Neuronal stem cell (in vitro differentiated cells): ENCODE data around the gene AVEN.

ENCODE experiments used
- DNase-seq: peaks from one replicate; pipeline ENCODE4 v3.0.0-alpha.2; 2013; ENCODE audit warnings: low spot score
- H2AFZ ChIP-seq: one replicate; pipeline ENCODE4 v1.6.1; 2013; ENCODE audit warnings: mild to moderate bottlenecking, low read length, inconsistent platforms
- H2AK5ac ChIP-seq: 2 replicates; pipeline ENCODE4 v1.6.1; 2013; ENCODE audit warnings: low read depth, mild to moderate bottlenecking, inconsistent platforms, low read length, moderate library complexity, mixed read lengths
- H2BK120ac ChIP-seq: 2 replicates; pipeline ENCODE4 v1.6.1; 2013; ENCODE audit warnings: low read depth, mild to moderate bottlenecking, inconsistent platforms, low read length, moderate library complexity, mixed read lengths
- H2BK12ac ChIP-seq: one replicate; pipeline ENCODE4 v1.6.1; 2013; ENCODE audit warnings: low read length, inconsistent platforms
- H2BK15ac ChIP-seq: 2 replicates; pipeline ENCODE4 v1.6.1; 2013; ENCODE audit warnings: mild to moderate bottlenecking, low read length, inconsistent platforms, mixed read lengths
- H2BK5ac ChIP-seq: one replicate; pipeline ENCODE4 v1.6.1; 2013; ENCODE audit warnings: inconsistent platforms, mild to moderate bottlenecking, low read length, moderate library complexity
- H3K14ac ChIP-seq: one replicate; pipeline ENCODE4 v1.6.1; 2013; ENCODE audit warnings: low read length, inconsistent platforms
- H3K18ac ChIP-seq: 2 replicates; pipeline ENCODE4 v1.6.1; 2013; ENCODE audit warnings: low read length, inconsistent platforms
- H3K23ac ChIP-seq: 2 replicates; pipeline ENCODE4 v1.6.1; 2013; ENCODE audit warnings: low read depth, mild to moderate bottlenecking, mixed read lengths, low read length, inconsistent platforms; ENCODE audit not compliant: poor library complexity
- H3K27ac ChIP-seq: replicated peaks from 3 replicates; pipeline ENCODE4 v1.5.1; 2013; ENCODE audit warnings: low read length, inconsistent platforms
- H3K27me3 ChIP-seq, 3 experiments: 2 replicates each; pipeline ENCODE4 v1.6.1; 2013; ENCODE audit warnings: low read length in 3 of 3, mild to moderate bottlenecking in 2 of 3, inconsistent platforms in 1 of 3, low read depth in 1 of 3, mixed read lengths in 1 of 3, moderate library complexity in 1 of 3; ENCODE audit not compliant: control insufficient read depth in 3 of 3, insufficient read depth in 3 of 3
- H3K36me3 ChIP-seq, 2 donors: replicated peaks in 1 of 2; 2 replicates each; pipeline ENCODE4 v1.6.1; 2013; ENCODE audit warnings: low read length in 2 of 2; ENCODE audit not compliant: control insufficient read depth in 2 of 2, insufficient read depth in 2 of 2
- H3K4ac ChIP-seq: 2 replicates; pipeline ENCODE4 v1.6.1; 2013; ENCODE audit warnings: inconsistent platforms, mild to moderate bottlenecking, low read length, moderate library complexity
- H3K4me1 ChIP-seq, 2 donors: 1 replicate in 1 of 2; 2 replicates in 1 of 2; pipeline ENCODE4 v1.6.1; 2013; ENCODE audit warnings: low read length in 2 of 2, low read depth in 1 of 2; ENCODE audit not compliant: control insufficient read depth in 2 of 2, insufficient read depth in 1 of 2
- H3K4me2 ChIP-seq: one replicate; pipeline ENCODE4 v1.6.1; 2013; ENCODE audit warnings: mild to moderate bottlenecking, low read length, inconsistent platforms; ENCODE audit not compliant: insufficient read depth, poor library complexity, severe bottlenecking
- H3K4me3 ChIP-seq, 2 donors: 2 replicates each; pipeline ENCODE4 v1.5.1; 2013; ENCODE audit warnings: low read length in 2 of 2, mild to moderate bottlenecking in 2 of 2, inconsistent platforms in 1 of 2, moderate library complexity in 1 of 2
- H3K79me1 ChIP-seq: one replicate; pipeline ENCODE4 v1.6.1; 2013; ENCODE audit warnings: low read depth, mild to moderate bottlenecking, inconsistent platforms, low read length, moderate library complexity
- H3K9ac ChIP-seq: one replicate; pipeline ENCODE4 v1.6.1; 2013; ENCODE audit warnings: mild to moderate bottlenecking, low read depth, low read length, inconsistent platforms; ENCODE audit not compliant: poor library complexity
- H3K9me3 ChIP-seq, 2 donors: replicated peaks in 1 of 2; 2 replicates each; pipeline versions ENCODE3 to v1.6.1; 2013; ENCODE audit warnings: low read length in 2 of 2, mild to moderate bottlenecking in 2 of 2, inconsistent platforms in 1 of 2, low read depth in 1 of 2, mixed read lengths in 1 of 2, moderate library complexity in 1 of 2; ENCODE audit not compliant: control insufficient read depth in 2 of 2, insufficient read depth in 1 of 2
- H4K8ac ChIP-seq: one replicate; pipeline ENCODE4 v1.6.1; 2013; ENCODE audit warnings: low read depth, mild to moderate bottlenecking, inconsistent platforms, low read length, moderate library complexity
- H4K91ac ChIP-seq: one replicate; pipeline ENCODE4 v1.6.1; 2013; ENCODE audit warnings: low read length, low read depth, mild to moderate bottlenecking, inconsistent platforms; ENCODE audit not compliant: poor library complexity
- WGBS, 2 donors: extraction: QIAGEN DNeasy Blood & Tissue Kit; methylation state at CpG; one replicate each; pipeline ENCODE4 v1.1.7; 2013; ENCODE audit warnings: missing lambda C conversion rate in 2 of 2, mixed read lengths in 1 of 2; ENCODE audit not compliant: insufficient read length in 2 of 2, insufficient replicate concordance in 1 of 2; ENCODE audit errors: extremely low coverage in 2 of 2; 5-methylcytosine and 5-hydroxymethylcytosine counted together

AVEN gene

GRCh38 chr15:34027606-34028005 is 11.4 kb downstream of the AVEN start:
- Histone ChIP-seq H2BK120ac (no peak overlapping the region), H3K23ac (no peak overlapping the region)

GRCh38 chr15:34025252-34025651 is 13.8 kb downstream of the AVEN start:
- H3K27ac ChIP-seq: no peak overlapping the region
- H2BK12ac ChIP-seq: no peak overlapping the region
- H3K4me3 ChIP-seq: no peak overlapping the region
- no peak overlapping the region for H3K4ac ChIP-seq
- no peaks in the 10 kb centered on the region for H3K79me1 ChIP-seq
- peaks cover 4 to 16% of the 10 kb centered on the region in 2 donors for H3K9me3 ChIP-seq
- DNase-seq: no peak
- no peak overlapping the region for H2BK5ac ChIP-seq
- no CpG with 5 or more reads among the region's 3 CpGs for WGBS, 2 donors
- no peaks in the 10 kb centered on the region for H3K27me3 ChIP-seq
- no peak overlapping the region for H4K8ac ChIP-seq
- no peaks in the 10 kb centered on the region for H3K4me1 ChIP-seq
- no peak overlapping the region for H3K9ac ChIP-seq
- no peak overlapping the region for H3K23ac ChIP-seq
- H3K36me3 ChIP-seq: peaks cover 0 to 2% of the 10 kb centered on the region in 2 donors
- H2BK120ac ChIP-seq: no peak overlapping the region
- H2BK15ac ChIP-seq: no peak overlapping the region
- no peak overlapping the region for H3K14ac ChIP-seq
- no peak overlapping the region for H4K91ac ChIP-seq
- H3K4me2 ChIP-seq: no peak overlapping the region
- no peak overlapping the region for H2AK5ac ChIP-seq
- H3K18ac ChIP-seq: no peak overlapping the region
- H2AFZ ChIP-seq: no peak overlapping the region

More at GRCh38 chr15:34027606-34028005, 11.4 kb downstream of the AVEN start:
- H2AK5ac ChIP-seq: no peak overlapping the region
- peaks cover 4 to 16% of the 10 kb centered on the region in 2 donors for H3K9me3 ChIP-seq
- H3K27ac ChIP-seq: no peak overlapping the region
- no peak overlapping the region for H2BK12ac ChIP-seq
- no peak for DNase-seq
- no peak overlapping the region for H2AFZ ChIP-seq
- no CpG with 5 or more reads among the region's 3 CpGs for WGBS, 2 donors
- H3K27me3 ChIP-seq: no peaks in the 10 kb centered on the region
- H2BK15ac ChIP-seq: no peak overlapping the region
- H3K18ac ChIP-seq: no peak overlapping the region
- no peak overlapping the region for H3K14ac ChIP-seq
- H4K8ac ChIP-seq: no peak overlapping the region
- H3K36me3 ChIP-seq: peaks cover 0 to 2% of the 10 kb centered on the region in 2 donors
- H3K4me1 ChIP-seq: no peaks in the 10 kb centered on the region
- no peak overlapping the region for H3K4me2 ChIP-seq
- H3K79me1 ChIP-seq: peaks cover 2% of the 10 kb centered on the region
- no peak overlapping the region for H3K4ac ChIP-seq
- no peak overlapping the region for H3K4me3 ChIP-seq
- H3K9ac ChIP-seq: no peak overlapping the region
- no peak overlapping the region for H2BK5ac ChIP-seq
- H4K91ac ChIP-seq: no peak overlapping the region

GRCh38 chr15:34023907-34024306 is 15.1 kb downstream of the AVEN start:
- H3K27me3 ChIP-seq: no peaks in the 10 kb centered on the region
- no peak overlapping the region for H3K23ac ChIP-seq
- no peak overlapping the region for H2BK5ac ChIP-seq
- no peaks in the 10 kb centered on the region for H3K79me1 ChIP-seq
- no peaks in the 10 kb centered on the region for H3K4me1 ChIP-seq
- H2AFZ ChIP-seq: no peak overlapping the region
- no peak overlapping the region for H3K4me2 ChIP-seq
- H4K91ac ChIP-seq: no peak overlapping the region
- no peak overlapping the region for H2BK12ac ChIP-seq
- no peak overlapping the region for H2BK120ac ChIP-seq
- DNase-seq: no peak
- H3K9me3 ChIP-seq: peaks cover 4 to 14% of the 10 kb centered on the region in 2 donors
- no peak overlapping the region for H3K14ac ChIP-seq
- H3K4me3 ChIP-seq: no peak overlapping the region
- peaks cover 0 to 2% of the 10 kb centered on the region in 2 donors for H3K36me3 ChIP-seq
- no CpG with 5 or more reads among the region's 1 CpG for WGBS, 2 donors
- H3K4ac ChIP-seq: no peak overlapping the region
- no peak overlapping the region for H2BK15ac ChIP-seq
- no peak overlapping the region for H3K18ac ChIP-seq
- no peak overlapping the region for H3K9ac ChIP-seq
- no peak overlapping the region for H4K8ac ChIP-seq
- H3K27ac ChIP-seq: no peak overlapping the region
- no peak overlapping the region for H2AK5ac ChIP-seq

- no peak overlapping the region for H2BK120ac ChIP-seq
- H3K18ac ChIP-seq: no peak overlapping the region
- H3K9me3 ChIP-seq: no peaks in the 10 kb centered on the region
- no peaks in the 10 kb centered on the region for H3K4me1 ChIP-seq
- H3K23ac ChIP-seq: no peak overlapping the region
- no peak overlapping the region for H2AK5ac ChIP-seq
- no peaks in the 10 kb centered on the region for H3K79me1 ChIP-seq
- no peak overlapping the region for H3K4me2 ChIP-seq
- H2BK12ac ChIP-seq: no peak overlapping the region
- no peak overlapping the region for H3K9ac ChIP-seq
- H3K27ac ChIP-seq: no peak overlapping the region
- no peak overlapping the region for H2BK15ac ChIP-seq
- no peak for DNase-seq
- H3K14ac ChIP-seq: no peak overlapping the region
- no peak overlapping the region for H2BK5ac ChIP-seq
- no CpG with 5 or more reads among the region's 3 CpGs for WGBS, 2 donors
- no peak overlapping the region for H4K8ac ChIP-seq
- no peak overlapping the region for H2AFZ ChIP-seq
- H3K4me3 ChIP-seq: no peak overlapping the region
- H3K4ac ChIP-seq: no peak overlapping the region
- no peak overlapping the region for H4K91ac ChIP-seq
- no peaks in the 10 kb centered on the region for H3K36me3 ChIP-seq
- no peaks in the 10 kb centered on the region for H3K27me3 ChIP-seq
Observed at GRCh38 chr15:34019369-34019990, 19.5 kb downstream of the AVEN start.
